GM21447 (cell line): ENCODE results near the gene COX7B2.

Experiments used
- ATAC-seq: cut with Tn5 transposase; IDR thresholded peaks from one replicate; pipeline ENCODE4 v1.9.1; 2021; ENCODE audit not compliant: unreplicated experiment

COX7B2 gene

GRCh38 chr4:46890056-46890455, 19.0 kb downstream of the COX7B2 start:
- ATAC-seq, result no peak

GRCh38 chr4:46889410-46889809, 19.6 kb downstream of the COX7B2 start:
- no peak for ATAC-seq

GRCh38 chr4:46886711-46887110, 22.3 kb downstream of the COX7B2 start:
- no peak for ATAC-seq

GRCh38 chr4:46878641-46879040, 30.4 kb downstream of the COX7B2 start:
- ATAC-seq, result no peak

GRCh38 chr4:46874811-46875210, 34.2 kb downstream of the COX7B2 start:
- ATAC-seq, result no peak

GRCh38 chr4:46870411-46870810, 38.6 kb downstream of the COX7B2 start:
- no peak for ATAC-seq

- no peak for ATAC-seq
These were observed 52.7 kb downstream of the COX7B2 start for GRCh38 chr4:46856333-46856732.

GRCh38 chr4:46852800-46853199, 56.2 kb downstream of the COX7B2 start:
- ATAC-seq, result no peak

- no peak for ATAC-seq
These were observed 59.0 kb downstream of the COX7B2 start for GRCh38 chr4:46850026-46850425.

GRCh38 chr4:46844325-46844917, 64.6 kb downstream of the COX7B2 start:
- ATAC-seq, result no peak

GRCh38 chr4:46839128-46839527, 69.9 kb downstream of the COX7B2 start:
- ATAC-seq, result no peak

- ATAC-seq, result no peak
These were observed 71.4 kb downstream of the COX7B2 start for GRCh38 chr4:46837639-46838038.

GRCh38 chr4:46836584-46836983, 72.5 kb downstream of the COX7B2 start:
- ATAC-seq, result no peak

GRCh38 chr4:46830971-46831454, 78.0 kb downstream of the COX7B2 start:
- ATAC-seq, result no peak

- no peak for ATAC-seq
These were observed 88.9 kb downstream of the COX7B2 start for GRCh38 chr4:46820154-46820553.

- no peak for ATAC-seq
These were observed 90.0 kb downstream of the COX7B2 start for GRCh38 chr4:46819095-46819494.

GRCh38 chr4:46818604-46819003, 90.4 kb downstream of the COX7B2 start:
- no peak for ATAC-seq

GRCh38 chr4:46817806-46818205, 91.2 kb downstream of the COX7B2 start:
- no peak for ATAC-seq

- ATAC-seq, result no peak
These were observed 104.1 kb downstream of the COX7B2 start for GRCh38 chr4:46804781-46805413.

GRCh38 chr4:46793036-46793435, 116.0 kb downstream of the COX7B2 start:
- ATAC-seq, result no peak

GRCh38 chr4:46781434-46782092, 127.5 kb downstream of the COX7B2 start:
- no peak for ATAC-seq

GRCh38 chr4:46765465-46765864, 143.6 kb downstream of the COX7B2 start:
- ATAC-seq, result no peak
